Upper lobe of left lung (tissue), 6 donors: ENCODE results near the gene AVP. TPM values are rescaled to one million over a fixed set of nuclear protein-coding genes. Genes with fewer than 3 reads are reported as not detected.
A peak's percentile ranks its signal among the peaks of the same experiment; 100 is the strongest.

Experiments used
- ATAC-seq, 2 donors: fragments of 200-7000 bp; cut with Tn5 transposase; one replicate each; pipeline ENCODE4 v1.9.1; 2022; ENCODE audit warnings: mild to moderate bottlenecking in 2 of 2, moderate library complexity in 2 of 2; ENCODE audit not compliant: low FRiP score in 2 of 2
- DNase-seq, 2 donors: peaks; one replicate each; pipeline ENCODE4 v3.0.0-alpha.2; 2019 to 2020
- H3K27ac ChIP-seq, 4 donors: fragments of 200-600 bp; sonication (generic); one replicate each; pipeline ENCODE4 v1.5.1; 2016 to 2019
- H3K27me3 ChIP-seq, 4 donors: fragments of 200-600 bp; sonication (generic); one replicate each; pipeline ENCODE4 v1.5.1; 2017 to 2019
- H3K36me3 ChIP-seq, 4 donors: fragments of 200-600 bp; sonication (generic); one replicate each; pipeline ENCODE4 v1.5.1; 2016 to 2019
- H3K4me1 ChIP-seq, 4 donors: fragments of 200-600 bp; sonication (generic); one replicate each; pipeline ENCODE4 v1.5.1; 2018 to 2019
- H3K4me3 ChIP-seq, 4 donors: fragments of 200-600 bp; sonication (generic); one replicate each; pipeline ENCODE4 v1.5.1; 2017 to 2019; ENCODE audit warnings: mild to moderate bottlenecking in 2 of 4, moderate library complexity in 1 of 4
- H3K9me3 ChIP-seq, 4 donors: fragments of 200-600 bp; sonication (generic); one replicate each; pipeline ENCODE4 v1.5.1; 2018 to 2019
- CTCF ChIP-seq, 6 experiments: fragments of 450-650 bp in 4 of 6; fragments of 200-600 bp in 2 of 6; sonication (generic) in 2 of 6; IDR thresholded peaks; one replicate each; pipeline ENCODE4 v1.5.1; 2016 to 2019; ENCODE audit warnings: antibody characterized with exemption in 6 of 6
- EP300 ChIP-seq, 4 donors: sonication (generic); formaldehyde crosslinking; IDR thresholded peaks; one replicate each; pipeline ENCODE4 v1.5.1; 2017; ENCODE audit warnings: antibody characterized with exemption in 4 of 4, control low read depth in 2 of 4
- POLR2A ChIP-seq, 4 donors: fragments of 450-650 bp; IDR thresholded peaks; one replicate each; pipeline ENCODE4 v1.5.1; 2016 to 2017; ENCODE audit warnings: antibody characterized with exemption in 4 of 4, mild to moderate bottlenecking in 2 of 4
- POLR2AphosphoS5 ChIP-seq, 2 donors: sonication (generic); formaldehyde crosslinking; IDR thresholded peaks; one replicate each; pipeline ENCODE4 v1.5.1; 2017; ENCODE audit warnings: antibody characterized with exemption in 2 of 2
- WGBS, 2 donors: methylation state at CpG; one replicate each; pipeline ENCODE4 v1.1.5; 2017 to 2018; 5-methylcytosine and 5-hydroxymethylcytosine counted together
- total RNA-seq, 6 donors: library from RNA; depleted of rRNA in 4 of 6; stranded (reverse); fragments of >200 nt in 4 of 6; gene quantifications; one replicate each; pipeline versions ENCODE4 v1.1.0 to v1.2.1, GENCODE V29; 2016 to 2021
- donor health status: DM: no; HTN: no; CAD: no; lungs with moderate emphysema.
- donor health status: DM: no; HTN: yes; CAD: no; lungs with severe emphysema.

Gene AVP
- total RNA-seq, 6 donors from 2014 or later: not detected

DNA sequence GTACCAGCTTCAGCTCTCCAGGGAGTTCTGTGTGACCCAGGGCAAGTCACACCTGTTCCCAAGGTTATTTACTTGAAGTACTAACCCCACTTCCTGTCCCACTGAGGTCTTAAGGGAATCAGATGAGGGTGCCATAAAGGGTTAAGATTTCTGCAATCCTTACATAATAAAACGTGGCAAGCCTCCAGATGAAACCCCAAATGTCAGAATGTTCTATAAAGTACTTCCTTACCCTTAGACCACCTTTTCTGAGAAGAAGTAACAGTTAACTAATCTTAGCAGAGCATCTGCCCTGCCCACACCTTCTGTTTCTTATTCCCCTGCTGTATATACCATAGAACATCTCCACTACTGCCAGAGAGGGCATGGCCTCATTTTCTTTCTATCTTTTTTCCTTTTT lies 6.0 kb upstream of the AVP start:
- DNase-seq (no peak), ATAC-seq (no peak)
- Histone ChIP-seq H3K4me3 (no peak overlapping the region), H3K36me3 (no peaks in the 10 kb centered on the region), H3K4me1 (peaks cover 0 to 14% (median 10%) of the 10 kb centered on the region in 4 donors), H3K27me3 (peaks cover 0 to 20% (median 8%) of the 10 kb centered on the region in 4 donors), H3K27ac (no peak overlapping the region), H3K9me3 (no peaks in the 10 kb centered on the region)
- TF ChIP-seq POLR2AphosphoS5 (IDR thresholded peaks at IDR 0.05) (no peak), CTCF (IDR thresholded peaks at IDR 0.05) (no peak), EP300 (IDR thresholded peaks at IDR 0.05) (no peak)
- 0 to 11% methylated on average over 1 of the region's 1 CpG for WGBS, 2 donors

- Histone ChIP-seq H3K27me3 (peaks cover 0 to 30% (median 12%) of the 10 kb centered on the region in 4 donors), H3K4me3 (no peak overlapping the region), H3K9me3 (no peaks in the 10 kb centered on the region), H3K4me1 (peaks cover under 1 to 16% (median 10%) of the 10 kb centered on the region in 4 donors), H3K36me3 (no peaks in the 10 kb centered on the region), H3K27ac (no peak overlapping the region)
- ATAC-seq (no peak), DNase-seq (no peak)
- 81 to 90% methylated on average over 6 to 7 of the region's 7 CpGs for WGBS, 2 donors
- TF ChIP-seq POLR2AphosphoS5 (IDR thresholded peaks at IDR 0.05) (no peak), EP300 (IDR thresholded peaks at IDR 0.05) (no peak), CTCF (IDR thresholded peaks at IDR 0.05) (no peak), POLR2A (IDR thresholded peaks at IDR 0.05) (no peak)
Observed at GRCh38 chr20:3088031-3088430, 3.5 kb upstream of the AVP start.

- ATAC-seq: no peak
- no peak for TF ChIP-seq POLR2A (IDR thresholded peaks at IDR 0.05)
- no peak for TF ChIP-seq EP300 (IDR thresholded peaks at IDR 0.05)
- TF ChIP-seq CTCF (IDR thresholded peaks at IDR 0.05): no peak
- no peak for TF ChIP-seq POLR2AphosphoS5 (IDR thresholded peaks at IDR 0.05)
- WGBS, 2 donors: 87 to 94% methylated on average over 3 to 8 of the region's 8 CpGs
- Histone ChIP-seq H3K9me3 (no peaks in the 10 kb centered on the region), H3K27me3 (peaks cover 0 to 32% (median 17%) of the 10 kb centered on the region in 4 donors), H3K27ac (no peak overlapping the region), H3K4me3 (no peak overlapping the region), H3K36me3 (no peaks in the 10 kb centered on the region), H3K4me1 (peaks cover 9 to 17% (median 13%) of the 10 kb centered on the region in 4 donors)
- DNase-seq: peak in 1 of 2 donors; percentile 36
Observed at GRCh38 chr20:3085571-3086072, 1.1 kb upstream of the AVP start.

GRCh38 chr20:3084986-3085360 lies 449 bp upstream of the AVP start:
- TF ChIP-seq EP300 (IDR thresholded peaks at IDR 0.05): no peak
- no peak overlapping the region for H3K27ac ChIP-seq
- H3K9me3 ChIP-seq: no peaks in the 10 kb centered on the region
- WGBS, 2 donors: 82 to 89% methylated on average over 7 of the region's 7 CpGs
- H3K27me3 ChIP-seq: peaks cover 0 to 32% (median 17%) of the 10 kb centered on the region in 4 donors
- peaks cover 9 to 17% (median 13%) of the 10 kb centered on the region in 4 donors for H3K4me1 ChIP-seq
- DNase-seq (no peak), ATAC-seq (no peak)
- H3K36me3 ChIP-seq: no peaks in the 10 kb centered on the region
- H3K4me3 ChIP-seq: no peak overlapping the region

- no peaks in the 10 kb centered on the region for H3K36me3 ChIP-seq
- peaks cover 9 to 17% (median 13%) of the 10 kb centered on the region in 4 donors for H3K4me1 ChIP-seq
- no peak for ATAC-seq
- no peak overlapping the region for H3K27ac ChIP-seq
- WGBS, 2 donors: 19 to 23% methylated on average over 29 to 33 of the region's 76 CpGs
- peaks cover 0 to 32% (median 17%) of the 10 kb centered on the region in 4 donors for H3K27me3 ChIP-seq
- peak in 1 of 2 donors; percentile 86 for DNase-seq
- peak overlapping the region in 3 of 4 donors; percentile 30 to 42 (median 40) for H3K4me3 ChIP-seq
- no peak for TF ChIP-seq CTCF (IDR thresholded peaks at IDR 0.05)
- TF ChIP-seq EP300 (IDR thresholded peaks at IDR 0.05): no peak
- no peak for TF ChIP-seq POLR2AphosphoS5 (IDR thresholded peaks at IDR 0.05)
- no peak for TF ChIP-seq POLR2A (IDR thresholded peaks at IDR 0.05)
- no peaks in the 10 kb centered on the region for H3K9me3 ChIP-seq
Observed at GRCh38 chr20:3082955-3083952, 1.3 kb downstream of the AVP start.
